Measurements from ENCODE around the gene DGKD.

Gene DGKD

GRCh38 chr2:233413046-233413445, 58.8 kb downstream of the DGKD start:
- peak; percentile 12; the same call in 1 of the 3 replicates for ATAC-seq
- TF ChIP-seq ZC3H10 (CRISPR knock-in tag; IDR thresholded peaks at IDR 0.05) (no peak), CSDC2 (CRISPR knock-in tag; IDR thresholded peaks at IDR 0.05) (no peak), CSRNP3 (CRISPR knock-in tag; IDR thresholded peaks at IDR 0.05) (no peak), ZNF565 (CRISPR knock-in tag; conservative IDR thresholded peaks at IDR 0.05; ENCODE audit: low read depth) (no peak), PATZ1 (CRISPR knock-in tag; IDR thresholded peaks at IDR 0.05; ENCODE audit: borderline replicate concordance) (no peak), TOX (CRISPR knock-in tag; IDR thresholded peaks at IDR 0.05; ENCODE audit: borderline replicate concordance) (no peak), ARNTL (CRISPR knock-in tag; IDR thresholded peaks at IDR 0.05; ENCODE audit: borderline replicate concordance, low read depth) (no peak), BACH2 (CRISPR knock-in tag; IDR thresholded peaks at IDR 0.05; ENCODE audit: borderline replicate concordance) (no peak), OSR1 (CRISPR knock-in tag; IDR thresholded peaks at IDR 0.05) (no peak), ISL1 (CRISPR knock-in tag; IDR thresholded peaks at IDR 0.05) (no peak), TCF4 (CRISPR knock-in tag; IDR thresholded peaks at IDR 0.05; ENCODE audit: borderline replicate concordance) (no peak), GLIS3 (CRISPR knock-in tag; IDR thresholded peaks at IDR 0.05) (no peak), ZFP3 (CRISPR knock-in tag; IDR thresholded peaks at IDR 0.05) (no peak), ESRRG (CRISPR knock-in tag; IDR thresholded peaks at IDR 0.05) (no peak), POU6F1 (CRISPR knock-in tag; IDR thresholded peaks at IDR 0.05; ENCODE audit: borderline replicate concordance, low read depth) (no peak), TSHZ2 (CRISPR knock-in tag; IDR thresholded peaks at IDR 0.05) (no peak), CREB5 (CRISPR knock-in tag; IDR thresholded peaks at IDR 0.05; ENCODE audit: low read depth) (no peak), PPARA (CRISPR knock-in tag; IDR thresholded peaks at IDR 0.05; ENCODE audit: borderline replicate concordance) (no peak)

GRCh38 chr2:233413559-233414272, 59.4 kb downstream of the DGKD start:
- ATAC-seq, result peak; percentile 79
- TF ChIP-seq PATZ1 (CRISPR knock-in tag; IDR thresholded peaks at IDR 0.05; ENCODE audit: borderline replicate concordance) (peak; percentile 54; the same call in 1 of the 2 replicates), ZNF70 (CRISPR knock-in tag; IDR thresholded peaks at IDR 0.05) (no peak), GLIS3 (CRISPR knock-in tag; IDR thresholded peaks at IDR 0.05) (no peak), CREB5 (CRISPR knock-in tag; IDR thresholded peaks at IDR 0.05; ENCODE audit: low read depth) (no peak), CSDC2 (CRISPR knock-in tag; IDR thresholded peaks at IDR 0.05) (peak; percentile 54; the same call in 1 of the 2 replicates), ZNF8 (CRISPR knock-in tag; IDR thresholded peaks at IDR 0.05) (no peak), PPARA (CRISPR knock-in tag; IDR thresholded peaks at IDR 0.05; ENCODE audit: borderline replicate concordance) (no peak), OSR1 (CRISPR knock-in tag; IDR thresholded peaks at IDR 0.05) (no peak), ZFP3 (CRISPR knock-in tag; IDR thresholded peaks at IDR 0.05) (no peak), BACH2 (CRISPR knock-in tag; IDR thresholded peaks at IDR 0.05; ENCODE audit: borderline replicate concordance) (no peak), ARNTL (CRISPR knock-in tag; IDR thresholded peaks at IDR 0.05; ENCODE audit: borderline replicate concordance, low read depth) (no peak), ZNF565 (CRISPR knock-in tag; conservative IDR thresholded peaks at IDR 0.05; ENCODE audit: low read depth) (no peak), TOX (CRISPR knock-in tag; IDR thresholded peaks at IDR 0.05; ENCODE audit: borderline replicate concordance) (no peak), TSHZ2 (CRISPR knock-in tag; IDR thresholded peaks at IDR 0.05) (no peak), TCF4 (CRISPR knock-in tag; IDR thresholded peaks at IDR 0.05; ENCODE audit: borderline replicate concordance) (no peak), ISL1 (CRISPR knock-in tag; IDR thresholded peaks at IDR 0.05) (peak; percentile 27; the same call in 1 of the 2 replicates), ZFP30 (CRISPR knock-in tag; IDR thresholded peaks at IDR 0.05) (no peak)

Measured in SK-N-SH treated with all-trans-retinoic acid at 6 μM for 48 hours (cell line).